ENCODE measurements around the gene CEBPB. TPM values are rescaled to one million over a fixed set of nuclear protein-coding genes. Genes with fewer than 3 reads are reported as not detected.

CEBPB gene
- total RNA-seq, 4 donors from 2014 or later, result 202 to 524 (median 275) TPM

DNA sequence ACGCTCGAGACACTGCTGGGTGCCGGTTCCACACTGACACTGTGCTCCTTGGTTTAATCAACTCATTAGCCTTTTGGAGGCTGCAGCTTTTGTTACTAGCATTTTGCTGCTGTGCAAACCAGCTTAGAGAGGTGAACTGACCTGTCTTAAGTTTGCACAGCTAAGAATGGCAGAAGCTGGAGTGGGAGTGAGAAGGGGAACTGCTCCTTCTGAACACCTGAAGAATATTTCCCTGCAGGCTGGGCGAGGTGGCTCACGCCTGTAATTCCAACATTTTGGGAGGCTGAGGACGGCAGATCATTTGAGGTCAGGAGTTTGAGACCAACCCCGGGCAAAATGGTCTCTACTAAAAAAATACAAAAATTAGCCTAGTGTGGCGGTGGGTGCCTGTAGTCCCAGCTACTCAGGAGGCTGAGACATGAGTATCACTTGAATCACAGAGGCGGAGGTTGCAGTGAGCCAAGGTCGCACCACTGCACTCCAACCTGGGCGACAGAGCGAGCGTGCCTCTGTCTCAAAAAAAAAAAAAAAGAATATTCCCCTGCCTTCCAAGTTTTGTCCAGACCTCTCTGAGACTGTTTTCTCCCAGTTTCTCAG lies 5.0 kb downstream of the CEBPB start:
- peak in 1 of 2 donors; percentile 1 for TF ChIP-seq EP300 (IDR thresholded peaks at IDR 0.05)
- peak in 1 of 2 donors; percentile 3 for TF ChIP-seq POLR2A (IDR thresholded peaks at IDR 0.05)
- TF ChIP-seq, protein P1, sequence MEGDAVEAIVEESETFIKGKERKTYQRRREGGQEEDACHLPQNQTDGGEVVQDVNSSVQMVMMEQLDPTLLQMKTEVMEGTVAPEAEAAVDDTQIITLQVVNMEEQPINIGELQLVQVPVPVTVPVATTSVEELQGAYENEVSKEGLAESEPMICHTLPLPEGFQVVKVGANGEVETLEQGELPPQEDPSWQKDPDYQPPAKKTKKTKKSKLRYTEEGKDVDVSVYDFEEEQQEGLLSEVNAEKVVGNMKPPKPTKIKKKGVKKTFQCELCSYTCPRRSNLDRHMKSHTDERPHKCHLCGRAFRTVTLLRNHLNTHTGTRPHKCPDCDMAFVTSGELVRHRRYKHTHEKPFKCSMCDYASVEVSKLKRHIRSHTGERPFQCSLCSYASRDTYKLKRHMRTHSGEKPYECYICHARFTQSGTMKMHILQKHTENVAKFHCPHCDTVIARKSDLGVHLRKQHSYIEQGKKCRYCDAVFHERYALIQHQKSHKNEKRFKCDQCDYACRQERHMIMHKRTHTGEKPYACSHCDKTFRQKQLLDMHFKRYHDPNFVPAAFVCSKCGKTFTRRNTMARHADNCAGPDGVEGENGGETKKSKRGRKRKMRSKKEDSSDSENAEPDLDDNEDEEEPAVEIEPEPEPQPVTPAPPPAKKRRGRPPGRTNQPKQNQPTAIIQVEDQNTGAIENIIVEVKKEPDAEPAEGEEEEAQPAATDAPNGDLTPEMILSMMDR (IDR thresholded peaks at IDR 0.05), result no peak
- Histone ChIP-seq H3K27ac (peak overlapping the region in 3 of 4 donors; percentile 99 to 100 (median 99)), H3K27me3 (no peaks in the 10 kb centered on the region), H3K4me3 (no peak overlapping the region), H3K4me1 (peaks cover 0 to 35% (median 8%) of the 10 kb centered on the region in 4 donors), H3K9me3 (peaks cover 0 to 5% (median 0%) of the 10 kb centered on the region in 4 donors), H3K36me3 (peaks cover 2 to 52% (median 3%) of the 10 kb centered on the region in 3 donors)
- WGBS, 2 donors, result 88 to 89% methylated on average over 13 of the region's 13 CpGs
- no peak for DNase-seq (ENCODE audit: low spot score in 2 of 2)

DNA sequence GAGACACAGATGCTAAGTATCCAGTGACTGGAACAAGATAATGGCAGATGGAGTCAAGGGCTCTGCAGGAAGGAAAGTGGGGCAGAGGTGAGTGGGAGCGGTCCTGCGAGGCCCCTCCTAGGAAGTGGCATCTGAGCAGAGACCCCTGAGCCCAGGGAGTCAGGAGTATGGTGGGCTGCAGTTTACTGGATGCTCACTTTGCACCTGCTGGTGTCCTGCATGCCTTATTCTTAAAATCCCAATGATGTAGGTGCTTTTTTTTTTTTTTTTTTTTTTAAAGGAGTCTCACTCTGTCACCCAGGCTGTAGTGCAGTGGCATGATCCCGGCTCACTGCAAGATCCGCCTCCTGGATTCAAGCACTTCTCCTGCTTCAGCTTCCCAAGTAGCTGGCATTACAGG lies 5.6 kb downstream of the CEBPB start:
- 92 to 95% methylated on average over 4 of the region's 4 CpGs for WGBS, 2 donors
- TF ChIP-seq POLR2A (IDR thresholded peaks at IDR 0.05) (no peak), EP300 (IDR thresholded peaks at IDR 0.05) (no peak)
- TF ChIP-seq, protein P1 (IDR thresholded peaks at IDR 0.05), result no peak
- peaks cover 0 to 5% (median 0%) of the 10 kb centered on the region in 4 donors for H3K9me3 ChIP-seq
- no peak for DNase-seq (ENCODE audit: low spot score in 2 of 2)
- H3K4me1 ChIP-seq, result peaks cover 0 to 35% (median 8%) of the 10 kb centered on the region in 4 donors
- no peaks in the 10 kb centered on the region for H3K27me3 ChIP-seq
- peak overlapping the region in 2 of 4 donors; percentile 99 to 100 for H3K27ac ChIP-seq
- H3K36me3 ChIP-seq, result peaks cover 2 to 52% (median 3%) of the 10 kb centered on the region in 3 donors
- H3K4me3 ChIP-seq, result no peak overlapping the region

DNA sequence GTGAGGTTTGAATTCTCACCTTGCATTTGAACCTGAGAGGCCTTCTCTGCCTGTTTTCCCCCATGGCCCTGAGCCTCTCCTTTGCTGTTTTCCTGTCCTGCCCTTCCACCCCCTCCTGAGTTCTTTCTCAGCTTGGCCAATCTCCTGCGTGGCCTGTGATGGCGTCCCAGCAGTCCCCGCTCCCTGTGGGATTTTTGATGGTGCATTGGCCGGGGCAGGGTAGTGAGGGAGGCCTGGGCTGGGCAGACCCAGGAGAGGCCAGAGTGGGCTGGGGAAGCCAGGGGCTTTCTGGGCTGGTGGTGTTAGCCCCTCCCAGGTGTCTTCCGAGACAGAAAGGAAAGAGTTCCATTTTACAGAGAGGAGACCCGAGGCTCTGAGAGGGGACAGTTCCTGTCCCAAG lies 6.3 kb downstream of the CEBPB start:
- Histone ChIP-seq H3K4me3 (no peak overlapping the region), H3K36me3 (peaks cover 2 to 48% (median 3%) of the 10 kb centered on the region in 3 donors), H3K9me3 (peaks cover 0 to 5% (median 0%) of the 10 kb centered on the region in 4 donors), H3K4me1 (peaks cover 0 to 35% (median 8%) of the 10 kb centered on the region in 4 donors), H3K27me3 (no peaks in the 10 kb centered on the region), H3K27ac (peak overlapping the region in 3 of 4 donors; percentile 12 to 53 (median 49))
- DNase-seq (ENCODE audit: low spot score in 2 of 2), result no peak
- TF ChIP-seq EP300 (IDR thresholded peaks at IDR 0.05) (no peak), POLR2A (IDR thresholded peaks at IDR 0.05) (no peak)
- TF ChIP-seq, protein P1 (IDR thresholded peaks at IDR 0.05), result no peak
- 89 to 92% methylated on average over 6 of the region's 6 CpGs for WGBS, 2 donors

DNA sequence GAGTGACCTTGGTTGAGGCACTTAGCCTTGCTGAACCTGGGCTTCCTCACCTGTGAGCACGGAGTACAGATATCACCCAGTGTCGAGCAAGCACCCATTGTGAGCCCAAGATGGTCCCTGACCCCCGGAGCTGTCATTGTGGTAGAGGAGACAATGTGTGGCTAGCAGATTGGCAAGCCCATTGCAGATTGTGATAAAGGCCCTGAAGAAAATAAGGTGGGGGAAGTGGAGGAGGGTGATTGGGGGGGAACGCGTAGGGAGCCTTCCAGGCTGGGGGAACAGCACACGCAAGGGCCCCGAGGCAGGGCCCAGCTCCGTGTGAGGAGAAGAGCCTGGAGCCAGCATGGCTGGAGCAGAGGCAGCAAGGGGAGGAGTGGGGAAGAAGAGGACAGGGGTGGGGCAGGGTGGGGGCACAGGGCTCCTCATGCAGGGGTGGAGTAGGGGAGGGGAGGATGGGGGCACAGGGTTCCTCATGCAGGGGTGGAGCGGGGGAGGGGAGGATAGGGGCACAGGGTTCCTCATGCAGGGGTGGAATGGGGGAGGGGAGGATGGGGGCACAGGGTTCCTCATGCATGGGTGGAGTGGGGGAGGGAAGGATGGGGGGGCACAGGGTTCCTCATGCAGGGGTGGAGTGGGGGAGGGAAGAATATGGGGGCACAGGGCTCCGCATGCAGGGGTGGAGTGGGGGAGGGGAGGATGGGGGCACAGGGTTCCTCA lies 7.0 kb downstream of the CEBPB start:
- Histone ChIP-seq H3K9me3 (peaks cover 0 to 5% (median 0%) of the 10 kb centered on the region in 4 donors), H3K4me3 (no peak overlapping the region), H3K27ac (peak overlapping the region in 3 of 4 donors; percentile 12 to 53 (median 49)), H3K4me1 (peaks cover 0 to 35% (median 8%) of the 10 kb centered on the region in 4 donors), H3K36me3 (peaks cover 2 to 43% (median 3%) of the 10 kb centered on the region in 3 donors), H3K27me3 (no peaks in the 10 kb centered on the region)
- 69 to 71% methylated on average over 9 of the region's 10 CpGs for WGBS, 2 donors
- TF ChIP-seq, protein P1 (IDR thresholded peaks at IDR 0.05), result no peak
- no peak for DNase-seq (ENCODE audit: low spot score in 2 of 2)

DNA sequence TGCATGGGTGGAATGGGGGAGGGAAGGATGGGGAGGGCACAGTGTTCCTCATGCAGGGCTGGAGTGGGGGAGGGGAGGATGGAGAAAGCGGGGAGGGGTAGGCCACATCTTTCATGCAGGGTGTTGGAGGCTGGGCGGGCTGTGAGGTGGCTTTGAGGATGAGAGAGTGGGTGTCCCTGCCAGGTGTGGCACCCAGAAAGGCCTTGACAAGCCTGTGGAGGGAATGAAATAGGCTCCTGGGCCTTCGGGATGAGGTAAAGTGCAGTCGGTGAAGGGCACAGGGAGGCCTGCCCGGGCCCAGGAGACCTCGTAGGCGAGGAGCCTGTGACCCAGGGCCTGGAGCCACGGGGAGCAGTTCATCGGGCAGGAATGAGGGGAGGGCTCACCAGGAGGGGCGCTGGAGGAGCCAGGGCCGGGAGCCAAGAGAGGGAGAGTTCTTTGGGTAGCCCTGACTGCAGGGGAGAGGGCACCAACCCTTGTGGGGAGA lies 7.6 kb downstream of the CEBPB start:
- Histone ChIP-seq H3K36me3 (peaks cover 2 to 37% (median 3%) of the 10 kb centered on the region in 3 donors), H3K27ac (peak overlapping the region in 2 of 4 donors; percentile 50 to 56), H3K27me3 (no peaks in the 10 kb centered on the region), H3K4me3 (no peak overlapping the region), H3K4me1 (peaks cover 0 to 35% (median 8%) of the 10 kb centered on the region in 4 donors), H3K9me3 (peaks cover 0 to 5% (median 0%) of the 10 kb centered on the region in 4 donors)
- WGBS, 2 donors, result 28 to 43% methylated on average over 11 of the region's 11 CpGs
- no peak for TF ChIP-seq POLR2A (IDR thresholded peaks at IDR 0.05)
- TF ChIP-seq, protein P1 (IDR thresholded peaks at IDR 0.05), result no peak
- TF ChIP-seq EP300 (IDR thresholded peaks at IDR 0.05), result no peak
- no peak for DNase-seq (ENCODE audit: low spot score in 2 of 2)

Measured in tibial nerve (tissue), 4 donors.